ENCODE data around the gene USP9X.

Gene USP9X

DNA sequence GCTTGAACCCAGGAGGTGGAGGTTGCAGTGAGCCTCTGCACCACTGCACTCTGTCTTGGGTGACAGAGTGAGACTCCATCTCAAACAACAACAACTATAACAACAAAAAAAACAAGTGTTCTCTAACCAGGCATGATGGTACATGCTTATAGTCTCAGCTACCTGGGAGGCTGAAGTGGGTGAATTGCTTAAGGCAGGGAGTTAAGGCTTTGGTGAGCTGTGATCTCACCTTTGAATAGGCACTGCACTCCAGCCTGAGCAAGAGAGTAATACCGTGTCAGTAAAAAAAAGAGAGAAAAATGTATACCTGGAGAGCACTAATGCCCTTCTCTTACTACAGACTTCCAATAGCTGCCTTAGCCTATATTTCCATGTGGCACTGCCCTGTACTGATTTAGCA is 18.9 kb upstream of the USP9X start:
- Histone ChIP-seq H3K36me3 (replicated peaks) (no peaks in the 10 kb centered on the region), H3K27me3 (ENCODE audit: low read depth) (no peaks in the 10 kb centered on the region), H3K4me1 (peaks cover 3% of the 10 kb centered on the region; the same call in 1 of the 2 replicates), H3K4me3 (no peak overlapping the region), H3K9me3 (0 out of 2 replicates have a peak, but pooled peaks cover 3% of the 10 kb centered on the region)
- in situ Hi-C loops (cut with MboI; ENCODE audit: low sequenced_read_pairs) = no loop called here
- no peak for DNase-seq (ENCODE audit: low spot score in 2 of 2)

DNA sequence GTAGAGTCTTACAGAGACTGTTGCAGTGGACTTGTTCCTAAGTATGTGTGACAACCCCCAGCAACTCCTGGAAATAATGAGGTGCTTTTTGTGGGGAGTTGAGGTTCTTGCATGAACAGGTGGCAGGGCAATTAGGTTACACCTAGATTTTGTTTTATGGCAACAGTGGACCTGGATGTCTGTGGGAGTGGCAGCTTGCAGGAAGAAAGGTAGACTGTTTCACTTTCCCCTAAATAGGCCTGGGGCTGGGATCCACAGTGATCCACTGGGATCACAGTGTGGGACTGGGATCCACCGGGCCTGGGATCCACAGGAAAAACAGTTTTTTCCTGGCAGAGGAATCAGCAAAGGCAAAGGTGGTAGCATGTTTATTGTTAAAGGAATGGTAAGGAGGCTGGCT is 18.3 kb upstream of the USP9X start:
- in situ Hi-C loops (cut with MboI; ENCODE audit: low sequenced_read_pairs) = no loop called here
- Histone ChIP-seq H3K36me3 (replicated peaks) (no peaks in the 10 kb centered on the region), H3K27me3 (ENCODE audit: low read depth) (no peaks in the 10 kb centered on the region), H3K4me3 (no peak overlapping the region), H3K9me3 (0 out of 2 replicates have a peak, but pooled peaks cover 3% of the 10 kb centered on the region), H3K4me1 (peaks cover 3% of the 10 kb centered on the region; the same call in 1 of the 2 replicates)
- no peak for DNase-seq (ENCODE audit: low spot score in 2 of 2)

DNA sequence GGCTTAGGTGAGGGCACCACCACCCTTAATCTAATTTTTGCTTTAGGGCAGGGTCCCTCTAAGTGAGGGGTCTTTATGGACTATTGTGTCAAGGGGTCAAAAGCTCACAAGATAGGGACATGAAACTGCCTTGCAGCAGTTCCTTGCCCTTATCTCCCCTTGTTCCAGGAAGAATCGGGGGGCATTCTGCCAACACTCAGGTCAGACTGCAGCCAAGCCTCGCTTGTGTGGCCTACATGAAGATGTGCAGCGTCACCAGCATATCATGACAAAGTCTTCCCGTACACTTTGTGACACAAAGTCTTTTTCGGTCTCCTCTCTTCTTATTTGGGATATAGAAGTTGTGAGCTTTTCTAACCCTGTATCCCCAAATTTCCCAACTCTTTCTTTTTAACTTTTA is 17.5 kb upstream of the USP9X start:
- Histone ChIP-seq H3K36me3 (replicated peaks) (no peaks in the 10 kb centered on the region), H3K27me3 (ENCODE audit: low read depth) (no peaks in the 10 kb centered on the region), H3K4me3 (no peak overlapping the region), H3K9me3 (0 out of 2 replicates have a peak, but pooled peaks cover 3% of the 10 kb centered on the region), H3K4me1 (peaks cover 3% of the 10 kb centered on the region; the same call in 1 of the 2 replicates)
- in situ Hi-C loops (cut with MboI; ENCODE audit: low sequenced_read_pairs) = no loop called here
- DNase-seq (ENCODE audit: low spot score in 2 of 2) = no peak

DNA sequence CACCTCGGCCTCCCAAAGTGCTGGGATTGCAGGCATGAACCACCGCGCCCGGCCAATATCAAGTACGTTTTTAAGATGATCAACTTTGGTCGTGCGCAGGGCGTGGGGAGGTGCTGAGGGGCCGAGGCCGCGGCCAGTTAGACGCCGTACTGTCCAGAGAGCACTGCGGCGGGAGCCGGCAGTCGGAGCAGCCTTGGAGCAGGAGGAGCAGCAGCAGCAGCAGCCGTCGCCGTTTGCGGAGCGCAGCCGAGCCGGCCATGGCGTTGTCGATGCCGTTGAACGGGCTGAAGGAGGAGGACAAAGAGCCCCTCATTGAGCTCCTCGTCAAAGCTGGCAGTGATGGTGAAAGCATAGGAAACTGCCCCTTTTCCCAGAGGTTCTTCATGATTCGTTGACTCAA is 8.5 kb upstream of the USP9X start:
- in situ Hi-C loops (cut with MboI; ENCODE audit: low sequenced_read_pairs) = no loop called here
- peaks cover 3% of the 10 kb centered on the region; the same call in 1 of the 2 replicates for H3K4me1 ChIP-seq
- no peak overlapping the region for H3K4me3 ChIP-seq
- no peak for DNase-seq (ENCODE audit: low spot score in 2 of 2)
- no peaks in the 10 kb centered on the region for H3K36me3 ChIP-seq (replicated peaks)
- H3K9me3 ChIP-seq = no peaks in the 10 kb centered on the region
- H3K27me3 ChIP-seq (ENCODE audit: low read depth) = no peaks in the 10 kb centered on the region

DNA sequence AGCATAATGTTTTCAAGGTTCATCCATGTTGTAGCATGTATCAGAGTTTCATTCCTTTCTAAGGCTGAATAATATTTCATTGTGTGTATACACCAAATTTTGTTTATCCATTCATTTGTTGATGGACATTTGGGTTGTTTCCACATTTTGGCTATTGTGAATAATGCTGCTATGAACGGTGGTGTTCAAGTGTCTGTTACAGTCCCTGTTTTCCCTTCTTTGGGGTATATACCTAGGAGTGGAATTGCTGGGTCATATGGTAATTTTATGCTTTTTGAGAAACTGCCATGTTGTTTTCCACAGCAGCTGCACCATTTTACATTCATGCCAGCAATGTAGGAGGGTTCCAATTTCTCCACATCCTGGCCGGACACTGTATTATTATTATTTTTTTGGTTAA is 3.4 kb upstream of the USP9X start:
- no peak overlapping the region for H3K4me3 ChIP-seq
- in situ Hi-C loops (cut with MboI; ENCODE audit: low sequenced_read_pairs) = loop anchor here (10.0 kb wide), 1 partner anchor 57 kb away; no protein-coding TSS in a partner anchor
- H3K27me3 ChIP-seq (ENCODE audit: low read depth) = no peaks in the 10 kb centered on the region
- no peak for DNase-seq (ENCODE audit: low spot score in 2 of 2)
- H3K4me1 ChIP-seq = peaks cover 8% of the 10 kb centered on the region
- no peaks in the 10 kb centered on the region for H3K9me3 ChIP-seq
- H3K36me3 ChIP-seq (replicated peaks) = peaks cover 5% of the 10 kb centered on the region; the same call in 1 of the 2 replicates

DNA sequence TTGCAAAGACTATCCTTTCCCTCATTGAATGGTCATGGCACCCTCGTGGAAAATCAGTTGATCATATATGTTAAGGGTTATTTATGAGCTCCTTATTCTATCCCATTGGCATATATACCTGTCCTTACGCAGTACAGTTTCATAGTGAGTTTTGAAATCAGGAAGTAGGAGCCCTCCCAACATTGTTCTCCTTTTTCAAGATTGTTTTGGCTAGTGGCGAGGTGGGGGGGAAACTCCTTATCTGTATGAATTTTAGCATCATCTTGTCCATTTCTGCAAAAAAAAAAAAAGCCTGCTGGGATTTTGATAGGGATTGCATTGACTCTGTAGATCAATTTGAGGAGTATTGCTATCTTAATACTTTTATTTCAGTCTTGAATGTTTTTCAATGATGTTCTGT is 2.5 kb upstream of the USP9X start:
- no peaks in the 10 kb centered on the region for H3K27me3 ChIP-seq (ENCODE audit: low read depth)

DNA sequence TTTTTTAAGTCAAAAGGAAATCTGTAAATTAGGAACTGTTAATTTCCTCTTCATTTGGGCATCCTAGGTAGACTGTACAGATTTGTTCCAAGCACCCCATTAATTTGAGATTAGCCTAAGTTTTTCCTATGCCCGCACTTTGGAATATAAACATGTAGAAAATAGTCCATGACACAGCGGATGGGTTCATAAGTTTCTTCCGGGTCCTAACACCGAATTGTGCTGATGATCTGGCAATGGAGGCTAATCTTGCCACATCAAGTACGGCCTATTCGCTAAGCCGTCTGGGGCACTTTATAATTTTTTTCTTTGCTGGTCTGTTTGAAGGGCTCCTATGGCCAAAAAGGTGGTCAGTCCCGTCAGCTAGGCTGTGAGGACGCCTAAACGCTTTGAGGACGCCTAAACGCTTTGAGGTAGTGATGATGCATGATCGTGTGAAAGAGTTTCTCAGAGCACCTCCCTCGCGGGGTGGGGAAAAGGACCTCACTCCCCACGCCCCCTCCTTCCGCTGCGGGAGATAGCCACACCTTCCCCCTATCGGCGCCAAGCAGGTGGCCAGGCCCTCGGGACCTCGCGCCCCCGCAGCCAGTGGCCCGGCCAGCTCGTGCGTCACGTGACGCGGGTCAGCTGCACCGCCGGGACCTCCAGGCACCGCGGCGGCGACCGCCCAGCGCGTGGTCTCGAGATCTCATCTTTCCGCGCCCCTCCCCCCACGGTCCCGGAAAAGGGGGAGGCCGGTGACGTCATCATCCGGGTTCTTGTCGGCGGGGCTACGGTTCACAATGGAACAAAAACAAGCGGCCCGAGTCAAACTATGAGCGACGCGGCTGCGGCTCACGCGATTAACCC is 977 bp upstream of the USP9X start:
- H3K36me3 ChIP-seq (replicated peaks) = peaks cover 22% of the 10 kb centered on the region
- H3K9me3 ChIP-seq = no peaks in the 10 kb centered on the region
- peak overlapping the region; percentile 92 for H3K4me3 ChIP-seq
- DNase-seq (ENCODE audit: low spot score in 2 of 2) = peak; percentile 98 to 100
- no peaks in the 10 kb centered on the region for H3K27me3 ChIP-seq (ENCODE audit: low read depth)
- in situ Hi-C loops (cut with MboI; ENCODE audit: low sequenced_read_pairs) = loop anchor here (10.0 kb wide), 1 partner anchor 59 kb away; no protein-coding TSS in a partner anchor
- peaks cover 5% of the 10 kb centered on the region for H3K4me1 ChIP-seq

More for the DNA sequence above, 2.5 kb upstream of the USP9X start:
- DNase-seq (ENCODE audit: low spot score in 2 of 2) = no peak
- in situ Hi-C loops (cut with MboI; ENCODE audit: low sequenced_read_pairs) = loop anchor here (10.0 kb wide), 1 partner anchor 58 kb away; no protein-coding TSS in a partner anchor
- no peak overlapping the region for H3K4me3 ChIP-seq
- peaks cover 11% of the 10 kb centered on the region for H3K36me3 ChIP-seq (replicated peaks)
- no peaks in the 10 kb centered on the region for H3K9me3 ChIP-seq
- H3K4me1 ChIP-seq = peaks cover 8% of the 10 kb centered on the region

DNA sequence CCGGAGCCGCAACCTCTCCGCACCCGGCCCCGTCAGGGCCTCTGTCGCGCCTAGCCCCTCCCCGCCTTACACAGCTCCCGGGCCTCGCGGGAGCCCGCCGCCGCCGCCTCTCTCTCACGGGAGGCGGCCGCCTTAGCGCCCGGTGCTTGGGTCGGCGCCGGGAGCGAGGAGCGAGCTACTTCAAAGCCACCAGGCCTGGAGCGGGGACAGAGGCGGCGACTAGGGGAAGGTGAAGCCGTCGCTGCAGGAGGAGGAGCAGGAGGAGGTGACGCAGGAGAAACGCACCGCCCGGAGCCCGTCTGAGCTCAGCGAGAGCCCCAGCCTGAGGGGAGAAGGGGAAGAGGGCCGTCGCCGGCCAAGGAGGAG is 250 bp downstream of the USP9X start:
- Histone ChIP-seq H3K4me3 (peak overlapping the region; percentile 92), H3K36me3 (replicated peaks) (peaks cover 25% of the 10 kb centered on the region), H3K9me3 (no peaks in the 10 kb centered on the region), H3K27me3 (ENCODE audit: low read depth) (no peaks in the 10 kb centered on the region), H3K4me1 (peaks cover 10% of the 10 kb centered on the region)
- in situ Hi-C loops (cut with MboI; ENCODE audit: low sequenced_read_pairs) = loop anchor here (10.0 kb wide), 1 partner anchor 61 kb away; no protein-coding TSS in a partner anchor
- DNase-seq (ENCODE audit: low spot score in 2 of 2) = no peak

DNA sequence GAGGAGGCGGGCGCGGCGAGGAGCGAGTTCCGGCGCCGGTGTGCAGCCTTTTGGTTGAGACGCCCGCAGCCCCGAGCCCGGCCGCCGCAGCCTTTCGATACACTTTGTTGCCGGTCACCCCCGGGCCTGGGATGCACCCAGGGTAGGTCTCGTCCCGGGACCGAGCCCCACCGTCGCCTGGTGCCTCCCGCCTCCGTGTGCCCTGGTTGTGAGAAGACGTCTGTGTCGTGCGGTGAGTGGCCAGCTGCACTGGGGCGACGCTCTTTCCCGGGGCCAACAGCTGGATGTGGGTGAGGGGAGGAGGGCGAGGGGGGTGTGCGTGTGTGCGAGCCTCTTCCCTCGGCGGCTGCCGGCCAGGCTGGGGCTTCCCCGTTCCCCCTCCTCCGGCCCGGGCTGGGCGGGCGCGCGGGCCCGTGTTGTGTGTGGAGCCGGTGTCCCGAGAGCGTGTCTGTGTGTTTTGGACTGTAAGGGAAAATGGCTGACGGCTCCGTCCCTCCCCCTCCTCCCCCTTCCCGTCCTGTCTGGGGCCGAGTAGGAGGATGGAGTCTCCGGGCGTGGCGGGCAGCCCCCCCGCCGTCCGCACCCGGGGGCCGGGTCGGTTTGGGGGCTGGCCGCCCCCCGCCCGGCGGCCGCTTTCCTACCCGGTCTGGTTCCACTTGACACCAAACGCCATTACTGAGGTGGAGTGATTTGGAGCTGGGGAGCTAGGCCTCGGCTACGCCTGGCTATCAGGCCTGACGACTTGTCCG is 807 bp downstream of the USP9X start:
- peak overlapping the region; percentile 92 for H3K4me3 ChIP-seq
- H3K36me3 ChIP-seq (replicated peaks) = peaks cover 28% of the 10 kb centered on the region
- H3K9me3 ChIP-seq = no peaks in the 10 kb centered on the region
- in situ Hi-C loops (cut with MboI; ENCODE audit: low sequenced_read_pairs) = loop anchor here (10.0 kb wide), 1 partner anchor 61 kb away; no protein-coding TSS in a partner anchor
- DNase-seq (ENCODE audit: low spot score in 2 of 2) = peak; percentile 79 to 80
- H3K4me1 ChIP-seq = peaks cover 16% of the 10 kb centered on the region
- H3K27me3 ChIP-seq (ENCODE audit: low read depth) = no peaks in the 10 kb centered on the region

DNA sequence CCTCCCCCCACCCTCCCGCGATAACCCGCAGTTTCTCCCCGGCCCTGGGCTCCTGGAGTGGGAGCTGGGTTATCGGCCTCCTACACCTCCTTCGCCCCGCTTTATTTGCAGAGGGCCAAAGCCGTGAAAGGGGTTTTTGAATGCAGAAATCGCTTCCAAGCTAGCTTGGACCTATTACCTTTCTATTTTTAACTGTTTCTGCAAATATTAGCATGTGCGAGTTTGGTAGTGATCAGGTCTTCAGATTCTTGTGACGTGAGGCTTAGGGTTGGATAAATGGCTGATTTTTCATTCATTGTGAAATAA is 1.3 kb downstream of the USP9X start:
- Histone ChIP-seq H3K4me3 (peak overlapping the region; percentile 92), H3K4me1 (peaks cover 21% of the 10 kb centered on the region), H3K27me3 (ENCODE audit: low read depth) (no peaks in the 10 kb centered on the region), H3K36me3 (replicated peaks) (peaks cover 28% of the 10 kb centered on the region), H3K9me3 (no peaks in the 10 kb centered on the region)
- in situ Hi-C loops (cut with MboI; ENCODE audit: low sequenced_read_pairs) = loop anchor here (10.0 kb wide), 1 partner anchor 62 kb away; no protein-coding TSS in a partner anchor
- DNase-seq (ENCODE audit: low spot score in 2 of 2) = no peak

DNA sequence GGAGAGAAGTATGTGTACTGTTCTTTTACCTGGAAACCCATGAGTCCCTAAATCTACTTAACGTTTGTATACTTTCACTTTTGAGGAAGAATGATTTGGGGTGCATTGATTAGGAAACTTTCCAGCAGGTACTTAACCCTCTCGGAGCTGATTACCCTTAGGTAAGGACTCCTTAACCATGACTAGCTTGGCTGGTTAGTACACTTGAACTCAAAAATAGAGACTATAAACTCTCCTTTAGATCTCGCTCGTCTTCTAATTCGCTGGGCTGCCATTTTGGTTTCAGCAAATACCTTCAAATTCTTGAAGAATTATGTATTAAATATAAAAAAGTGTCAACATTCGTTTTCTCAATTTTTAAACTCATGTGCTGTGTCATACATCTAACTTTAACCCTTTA is 2.0 kb downstream of the USP9X start:
- H3K9me3 ChIP-seq = no peaks in the 10 kb centered on the region
- no peak for DNase-seq (ENCODE audit: low spot score in 2 of 2)
- peaks cover 31% of the 10 kb centered on the region for H3K36me3 ChIP-seq (replicated peaks)
- in situ Hi-C loops (cut with MboI; ENCODE audit: low sequenced_read_pairs) = loop anchor here (10.0 kb wide), 1 partner anchor 62 kb away; no protein-coding TSS in a partner anchor
- peaks cover 27% of the 10 kb centered on the region for H3K4me1 ChIP-seq
- H3K27me3 ChIP-seq (ENCODE audit: low read depth) = no peaks in the 10 kb centered on the region
- peak overlapping the region; percentile 92 for H3K4me3 ChIP-seq

DNA sequence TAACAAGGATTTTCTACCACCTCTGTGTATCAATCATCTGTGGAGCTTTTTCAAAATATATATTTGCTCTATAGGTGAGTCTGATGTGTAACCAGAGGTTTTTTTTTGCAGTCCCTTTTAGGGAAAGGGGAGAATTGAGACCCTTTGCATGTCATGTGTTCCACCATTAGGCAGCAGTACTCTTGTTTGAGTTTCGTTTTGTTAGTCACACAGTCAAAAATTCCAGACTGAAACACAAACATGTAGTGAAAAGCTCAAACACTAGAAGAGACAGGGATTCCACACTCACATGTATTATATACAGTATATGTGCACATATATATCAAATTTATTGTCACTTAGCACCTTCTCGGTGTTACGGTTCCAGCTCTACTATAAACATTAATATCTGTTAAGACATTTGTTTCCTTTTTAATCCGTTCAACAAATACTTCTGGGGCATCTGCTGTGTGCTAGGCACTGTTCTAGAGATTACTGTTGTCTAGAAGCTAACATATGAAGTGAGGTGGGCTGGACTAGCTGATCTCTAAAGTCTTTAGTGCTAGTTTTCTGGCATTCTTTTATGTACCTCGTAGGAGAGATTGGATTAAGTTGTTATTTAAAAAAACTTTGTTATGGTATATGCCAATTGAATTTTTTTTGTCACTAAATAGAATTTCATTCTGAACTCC is 5.5 kb downstream of the USP9X start:
- H3K4me1 ChIP-seq = peaks cover 32% of the 10 kb centered on the region
- in situ Hi-C loops (cut with MboI; ENCODE audit: low sequenced_read_pairs) = no loop called here
- H3K4me3 ChIP-seq = peak overlapping the region; percentile 92
- no peaks in the 10 kb centered on the region for H3K27me3 ChIP-seq (ENCODE audit: low read depth)
- no peaks in the 10 kb centered on the region for H3K9me3 ChIP-seq
- no peak for DNase-seq (ENCODE audit: low spot score in 2 of 2)
- peaks cover 27% of the 10 kb centered on the region for H3K36me3 ChIP-seq (replicated peaks)

DNA sequence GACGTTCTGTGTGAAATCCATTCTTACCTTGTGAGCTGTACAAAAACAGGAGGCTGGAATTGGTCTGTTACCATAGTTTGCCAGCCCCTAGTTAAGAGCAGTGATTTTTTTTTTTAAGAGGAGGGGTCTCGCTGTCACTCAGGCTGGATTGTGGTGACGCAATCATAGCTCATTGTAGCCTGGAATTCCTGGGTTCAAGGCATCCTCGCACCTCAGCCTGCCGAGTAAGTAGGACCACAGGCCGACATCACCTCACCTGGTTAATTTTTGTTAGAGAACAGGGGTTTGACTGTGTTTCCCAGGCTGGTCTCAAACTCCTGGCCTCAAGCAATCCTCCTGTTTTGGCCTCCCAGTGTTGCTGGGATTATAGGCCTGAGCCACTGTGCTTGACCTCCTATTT is 7.5 kb downstream of the USP9X start:
- in situ Hi-C loops (cut with MboI; ENCODE audit: low sequenced_read_pairs) = no loop called here
- peaks cover 23% of the 10 kb centered on the region for H3K36me3 ChIP-seq (replicated peaks)
- H3K27me3 ChIP-seq (ENCODE audit: low read depth) = no peaks in the 10 kb centered on the region
- no peak overlapping the region for H3K4me3 ChIP-seq
- no peak for DNase-seq (ENCODE audit: low spot score in 2 of 2)
- no peaks in the 10 kb centered on the region for H3K9me3 ChIP-seq
- H3K4me1 ChIP-seq = peaks cover 41% of the 10 kb centered on the region
